HK-2 (cell line): ENCODE data around the gene MYO7A.

ENCODE experiments used
- DNase-seq: peaks from one replicate; pipeline ENCODE4 v3.0.0-alpha.2; 2018; ENCODE audit not compliant: unreplicated experiment

The MYO7A gene

DNA sequence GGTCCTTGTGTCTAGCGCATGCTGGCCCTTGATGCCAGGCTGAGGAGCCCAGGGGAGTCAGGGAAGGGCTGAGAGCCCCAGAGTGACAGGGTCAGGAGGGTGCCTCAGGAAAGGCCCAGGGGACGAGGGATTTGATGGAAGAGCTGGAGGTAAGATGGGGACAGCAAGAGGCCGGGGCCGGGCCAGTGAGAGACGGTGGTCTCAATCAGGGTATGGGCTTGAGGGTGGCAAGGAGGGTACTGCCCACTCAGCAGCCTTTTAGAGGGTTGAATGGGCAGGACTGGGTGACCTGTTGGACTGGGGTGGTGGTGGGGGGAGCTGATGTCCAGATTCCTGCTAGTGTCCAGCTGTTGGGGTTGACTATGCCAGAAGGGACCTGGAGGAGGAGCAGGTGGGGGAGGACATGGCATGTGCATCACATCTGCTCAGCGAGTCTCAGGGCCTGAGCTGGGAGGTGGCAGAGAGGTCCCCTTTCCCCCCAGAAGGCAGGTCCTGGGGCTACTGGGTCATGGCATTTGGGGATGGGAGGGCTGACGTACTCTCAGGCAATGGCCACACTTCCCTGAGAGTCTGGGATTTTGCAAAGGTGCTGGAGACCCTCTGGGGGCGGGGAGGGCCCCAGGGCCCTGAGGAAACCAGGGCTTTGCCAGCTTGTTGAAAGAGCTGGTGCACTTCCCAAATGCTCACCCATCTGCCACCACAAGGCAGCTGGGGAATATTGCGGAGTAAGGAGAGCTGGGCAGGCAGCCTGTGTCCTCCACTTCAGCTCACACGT is 18.4 kb downstream of the MYO7A start:
- no peak for DNase-seq

- DNase-seq: no peak
Observed at GRCh38 chr11:77147036-77147315, 18.9 kb downstream of the MYO7A start.

DNA sequence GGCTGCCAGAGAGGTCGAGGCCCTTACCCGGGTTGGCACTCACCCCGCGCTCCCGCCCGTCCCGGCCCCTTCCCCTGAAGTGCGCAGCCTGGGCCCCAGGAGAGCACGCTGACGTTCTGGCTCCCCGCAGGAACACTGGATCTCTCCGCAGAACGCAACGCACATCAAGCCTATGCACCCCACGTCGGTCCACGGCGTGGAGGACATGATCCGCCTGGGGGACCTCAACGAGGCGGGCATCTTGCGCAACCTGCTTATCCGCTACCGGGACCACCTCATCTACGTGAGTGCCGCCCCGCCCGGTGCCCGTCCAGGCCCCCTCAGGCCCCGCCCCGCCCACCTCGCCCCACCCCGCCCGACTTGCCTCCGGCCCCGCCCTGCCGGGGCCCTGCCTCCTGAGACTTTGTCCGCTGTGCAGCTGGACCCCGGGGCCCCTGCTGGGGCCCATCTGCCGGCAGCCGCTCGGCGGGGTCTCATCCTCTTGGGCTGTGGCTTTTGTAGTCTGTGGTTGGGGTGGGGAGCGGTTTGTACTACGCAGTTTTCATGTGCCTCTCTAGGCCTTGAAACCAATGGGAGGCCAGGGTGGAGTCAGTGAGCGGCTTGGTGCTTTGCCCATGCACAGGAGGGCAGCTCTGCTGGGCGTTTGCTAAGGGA is 19.7 kb downstream of the MYO7A start:
- no peak for DNase-seq

GRCh38 chr11:77148963-77149715 is 21.1 kb downstream of the MYO7A start:
- no peak for DNase-seq

DNA sequence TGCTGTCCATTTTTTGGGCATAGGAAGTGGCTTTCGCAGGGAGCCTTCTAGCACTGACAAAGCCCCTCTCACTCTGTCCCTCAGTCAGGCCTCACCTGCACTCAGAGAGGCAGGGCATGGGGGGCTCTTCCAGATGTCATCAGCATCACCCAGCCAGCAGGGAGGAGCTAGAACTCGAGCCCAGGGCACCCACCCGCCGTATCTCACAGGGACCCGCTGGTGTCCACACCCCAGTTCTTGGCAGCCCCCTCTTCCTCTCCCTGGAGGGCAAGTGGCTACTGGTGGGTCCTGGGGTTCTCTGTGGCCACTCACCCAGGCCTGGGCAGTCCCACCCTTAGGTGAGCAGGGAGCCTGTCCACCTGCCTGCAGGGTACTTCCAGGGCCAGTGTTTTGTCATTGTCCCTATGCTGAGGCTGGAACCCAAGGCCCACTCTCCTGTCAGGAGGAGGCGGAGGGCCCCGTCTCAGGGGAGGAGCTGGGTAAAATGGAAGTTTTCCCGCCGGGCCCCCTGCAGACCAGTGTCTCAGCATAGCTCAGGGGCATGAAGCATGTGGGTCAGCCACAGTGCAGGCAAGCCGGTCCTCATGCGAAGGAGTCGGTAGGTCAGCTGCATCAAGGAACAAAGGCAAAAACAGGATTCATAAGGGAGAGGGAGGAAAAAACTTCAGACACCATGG is 21.8 kb downstream of the MYO7A start:
- no peak for DNase-seq

DNA sequence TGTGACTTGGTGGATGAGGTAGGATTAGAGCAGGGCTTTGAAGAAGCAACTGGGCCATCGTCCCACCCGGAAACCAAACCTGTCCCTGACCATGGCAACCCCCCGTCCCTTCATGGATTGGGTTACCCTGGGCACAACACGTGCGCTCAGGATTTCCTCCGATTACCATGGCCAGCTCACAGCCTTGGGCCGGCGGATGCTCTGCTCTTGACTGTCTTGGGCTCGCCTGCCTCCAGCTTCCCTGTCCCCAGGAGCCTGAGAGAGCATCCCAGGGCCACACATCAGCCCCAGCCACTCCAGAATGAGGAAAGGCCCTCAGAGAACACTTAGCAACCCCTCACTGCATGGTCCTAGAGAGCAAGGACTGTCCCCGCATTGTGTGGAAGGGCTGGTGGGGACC is 22.8 kb downstream of the MYO7A start:
- DNase-seq: no peak

- no peak for DNase-seq
Observed at GRCh38 chr11:77151804-77152509, 23.9 kb downstream of the MYO7A start.

- no peak for DNase-seq
Observed at GRCh38 chr11:77152846-77153245, 24.8 kb downstream of the MYO7A start.

DNA sequence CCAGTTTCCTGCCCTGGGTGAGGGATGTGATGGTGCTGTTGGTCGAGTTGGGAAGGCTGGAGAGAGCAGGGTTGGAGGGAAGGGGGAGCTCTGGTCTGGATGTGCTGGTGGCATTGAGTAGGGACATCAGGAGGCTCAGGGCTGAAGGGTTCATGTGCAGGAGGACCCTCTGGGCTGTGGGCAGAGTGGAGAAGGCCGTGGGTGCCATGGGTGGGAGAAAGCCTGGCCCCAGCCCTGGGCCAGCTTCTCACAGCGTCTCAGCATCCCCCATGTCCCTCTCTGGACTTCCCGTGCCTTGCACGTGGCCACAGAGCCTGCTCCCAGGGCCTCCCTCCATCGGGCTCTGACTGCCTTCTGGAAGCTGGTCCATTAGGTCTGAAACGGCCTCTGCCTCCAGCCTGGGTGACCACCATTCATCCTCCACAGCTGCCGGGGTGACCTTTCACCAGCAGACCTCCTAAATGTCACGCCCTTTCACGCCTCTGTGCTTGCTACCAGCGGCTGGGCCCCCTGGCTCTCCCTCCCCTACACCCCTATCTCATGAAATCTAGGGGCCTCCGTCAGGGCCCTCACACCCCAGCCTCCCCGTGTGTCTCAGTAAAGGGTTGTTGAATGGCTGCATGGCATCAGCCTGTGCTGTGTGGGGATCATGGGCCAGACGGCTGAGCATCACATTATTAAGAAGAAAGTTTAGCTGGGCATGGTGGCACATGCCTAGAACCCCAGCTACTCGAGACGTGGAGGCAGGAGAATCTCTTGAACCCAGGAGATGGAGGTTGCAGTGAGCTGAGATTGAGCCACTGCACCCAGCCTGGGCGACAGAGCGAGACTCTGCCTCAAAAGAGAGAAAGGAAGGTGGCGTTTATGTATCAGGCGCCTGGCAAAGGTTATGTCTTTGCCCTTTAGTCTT is 25.5 kb downstream of the MYO7A start:
- no peak for DNase-seq

DNA sequence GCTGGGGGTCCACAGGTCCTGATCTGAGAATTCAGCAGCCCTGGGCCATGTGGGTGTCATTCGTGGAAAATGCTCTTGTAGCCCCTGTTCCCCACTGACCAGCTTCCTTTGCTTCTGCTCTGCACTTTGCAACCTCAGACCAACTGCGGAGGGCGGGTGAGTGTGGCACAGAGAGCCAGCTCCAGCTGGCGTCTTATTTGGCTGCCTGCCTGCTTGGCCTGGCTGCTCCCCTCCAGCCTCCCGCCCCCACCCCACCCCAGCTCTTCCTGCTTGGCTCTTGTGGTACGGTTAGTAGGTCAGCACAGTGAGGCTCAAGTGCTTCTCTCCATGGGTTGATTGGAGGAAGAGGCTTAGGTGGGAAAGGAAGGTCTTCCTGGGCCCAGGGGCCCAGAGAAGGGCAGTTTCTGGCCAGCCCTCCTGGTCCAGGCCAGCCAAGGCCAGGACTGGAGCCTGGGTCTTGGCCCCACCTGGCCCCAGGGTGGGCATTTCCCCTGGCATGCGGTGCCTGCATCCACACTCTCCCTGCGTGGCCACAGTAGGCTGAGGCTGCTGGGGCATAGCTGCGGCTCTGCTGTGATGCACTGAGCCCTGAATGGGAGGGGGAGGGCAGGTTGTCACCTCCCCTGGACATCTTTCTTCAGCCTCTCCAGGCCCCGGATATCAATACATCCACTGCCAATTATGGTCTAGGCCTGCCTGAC is 26.5 kb downstream of the MYO7A start:
- no peak for DNase-seq

GRCh38 chr11:77155082-77155475 is 27.0 kb downstream of the MYO7A start:
- no peak for DNase-seq

DNA sequence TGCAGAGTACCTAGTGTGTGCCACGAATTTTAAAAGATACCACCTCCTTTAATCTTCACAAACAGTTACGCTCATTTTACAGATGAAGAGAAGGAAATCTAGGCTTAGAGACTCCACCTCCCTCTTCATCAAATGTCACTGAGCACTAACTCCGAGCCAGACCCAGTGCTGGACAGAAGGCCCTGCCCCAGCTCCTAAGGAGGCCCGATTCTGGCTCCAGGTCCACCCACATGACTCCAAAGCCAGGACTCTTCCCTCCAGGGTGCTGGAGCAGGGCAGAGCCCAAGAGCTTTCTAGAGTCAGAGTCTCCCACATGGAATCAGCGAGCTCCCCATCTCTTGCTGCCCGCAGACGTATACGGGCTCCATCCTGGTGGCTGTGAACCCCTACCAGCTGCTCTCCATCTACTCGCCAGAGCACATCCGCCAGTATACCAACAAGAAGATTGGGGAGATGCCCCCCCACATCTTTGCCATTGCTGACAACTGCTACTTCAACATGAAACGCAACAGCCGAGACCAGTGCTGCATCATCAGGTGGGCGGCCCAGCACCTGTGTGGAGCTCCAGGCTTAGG is 27.6 kb downstream of the MYO7A start:
- DNase-seq: no peak

DNA sequence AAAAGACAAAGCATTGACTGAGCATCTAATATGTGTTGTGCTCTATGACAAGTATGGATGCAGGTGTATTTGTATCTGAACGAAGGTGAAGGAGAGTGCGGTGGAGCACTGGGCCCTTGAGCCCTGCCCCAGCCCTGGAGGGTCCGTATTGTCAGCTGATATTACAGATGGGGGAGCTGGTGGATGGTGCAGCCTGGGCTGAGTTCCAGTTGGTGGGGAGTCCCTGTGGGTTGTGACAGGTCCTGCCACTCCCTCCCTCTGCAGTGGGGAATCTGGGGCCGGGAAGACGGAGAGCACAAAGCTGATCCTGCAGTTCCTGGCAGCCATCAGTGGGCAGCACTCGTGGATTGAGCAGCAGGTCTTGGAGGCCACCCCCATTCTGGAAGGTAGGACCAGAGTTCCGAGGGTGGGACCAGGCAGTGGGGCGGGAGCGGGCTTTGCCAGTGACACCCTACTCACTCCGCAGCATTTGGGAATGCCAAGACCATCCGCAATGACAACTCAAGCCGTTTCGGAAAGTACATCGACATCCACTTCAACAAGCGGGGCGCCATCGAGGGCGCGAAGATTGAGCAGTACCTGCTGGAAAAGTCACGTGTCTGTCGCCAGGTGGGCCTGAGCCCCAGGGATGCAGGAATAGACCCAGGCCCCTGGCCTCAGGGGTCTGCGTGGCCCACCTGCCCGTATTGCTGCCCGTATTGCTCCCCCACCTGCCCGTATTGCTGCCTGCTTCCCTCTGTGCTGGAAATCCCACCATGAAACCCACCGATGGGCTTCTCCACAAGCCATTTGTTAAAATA is 28.6 kb downstream of the MYO7A start:
- no peak for DNase-seq

- DNase-seq: no peak
Observed at GRCh38 chr11:77158041-77158695, 30.1 kb downstream of the MYO7A start.

GRCh38 chr11:77159219-77159936 is 31.3 kb downstream of the MYO7A start:
- DNase-seq: no peak

DNA sequence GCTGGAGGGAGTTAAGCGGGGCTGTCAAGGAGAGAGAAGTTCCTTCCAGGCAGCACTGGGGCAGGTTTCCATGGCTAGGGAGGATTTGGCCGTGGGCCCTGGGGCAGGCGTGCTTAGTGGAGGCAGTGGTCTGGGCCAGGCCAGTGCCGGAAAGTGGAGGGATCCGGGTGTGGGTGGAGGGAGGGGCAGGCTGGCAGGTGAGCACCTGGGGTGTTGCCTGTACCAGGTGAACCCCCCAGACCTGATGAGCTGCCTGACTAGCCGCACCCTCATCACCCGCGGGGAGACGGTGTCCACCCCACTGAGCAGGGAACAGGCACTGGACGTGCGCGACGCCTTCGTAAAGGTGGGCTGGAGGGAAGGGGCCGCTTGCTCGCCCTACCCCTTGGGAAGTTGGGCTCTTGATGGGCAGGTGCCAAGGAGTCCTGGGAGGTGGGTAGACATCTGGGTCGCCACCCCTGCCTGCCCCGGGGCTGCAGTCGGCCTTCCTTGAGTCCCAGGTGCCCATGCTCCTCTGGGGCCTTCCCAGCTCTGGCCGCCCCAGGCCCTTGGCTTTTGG is 32.0 kb downstream of the MYO7A start:
- no peak for DNase-seq

DNA sequence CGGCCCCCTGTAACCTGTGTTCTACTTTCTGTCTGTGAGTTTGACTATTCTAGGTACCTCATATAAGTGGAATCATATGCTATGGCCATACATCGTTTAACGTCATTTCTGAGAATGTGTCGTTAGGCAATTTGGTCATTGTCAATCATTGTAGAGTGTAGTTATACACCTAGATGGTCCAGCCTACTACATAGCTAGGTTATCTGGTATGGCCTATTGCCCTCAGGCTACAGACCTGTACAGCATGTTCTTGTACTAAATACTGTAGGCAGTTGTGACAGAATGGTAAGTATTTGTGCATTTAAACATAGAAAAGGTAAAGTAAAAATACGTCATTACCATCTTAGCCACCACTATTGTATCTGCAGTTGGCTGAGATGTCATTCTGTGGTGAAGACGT is 35.2 kb downstream of the MYO7A start:
- DNase-seq: no peak
